GM18526 (cell line): ENCODE measurements around the gene FLOT2.
A peak's percentile ranks its signal among the peaks of the same experiment; 100 is the strongest.

ENCODE experiments used
- POLR2A ChIP-seq: IDR thresholded peaks from 3 replicates; pipeline ENCODE4 v1.6.1; 2011; ENCODE audit not compliant: insufficient read length; ENCODE audit errors: extremely low read depth

The FLOT2 gene

DNA sequence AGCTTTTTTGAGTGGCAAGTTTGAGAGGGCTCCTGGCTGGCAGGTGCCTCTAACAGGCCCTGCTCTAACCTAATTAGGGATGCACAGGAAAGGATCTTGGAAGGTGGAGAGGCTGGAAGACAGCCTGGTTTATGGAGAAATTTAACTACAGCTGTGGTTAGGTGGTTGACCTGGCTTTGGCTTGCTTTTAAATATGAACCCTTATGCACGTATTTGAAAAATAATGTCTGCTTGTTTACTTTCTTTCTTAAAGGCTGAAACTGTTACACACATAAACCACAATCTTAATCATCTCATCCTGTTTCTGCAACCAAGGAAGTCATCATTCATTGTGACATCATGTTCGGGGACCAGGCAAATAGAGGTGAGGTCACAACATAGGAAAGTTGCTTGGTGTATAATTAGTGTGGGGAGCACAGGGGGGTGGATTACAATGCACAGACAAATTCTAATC is 28.4 kb upstream of the FLOT2 start:
- no peak for TF ChIP-seq POLR2A

DNA sequence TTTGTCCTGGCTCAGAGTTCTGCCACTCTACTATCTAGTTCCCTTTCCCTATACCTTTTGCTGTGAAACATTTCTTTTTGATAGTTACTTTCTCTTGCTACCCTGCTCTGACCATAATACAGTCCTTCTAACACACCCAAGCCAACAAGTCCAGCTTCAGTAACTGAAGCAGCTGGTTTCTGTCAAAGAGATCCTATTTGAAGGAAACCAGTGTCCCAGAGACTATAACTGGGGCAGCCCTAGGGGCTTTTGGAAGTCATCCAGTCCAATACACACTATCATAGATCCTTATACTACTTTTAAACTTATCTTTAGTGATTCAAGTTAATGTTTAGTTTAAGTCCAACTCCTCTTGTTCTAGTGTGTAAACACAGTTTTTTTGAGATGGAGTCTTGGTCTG is 22.7 kb upstream of the FLOT2 start:
- no peak for TF ChIP-seq POLR2A

DNA sequence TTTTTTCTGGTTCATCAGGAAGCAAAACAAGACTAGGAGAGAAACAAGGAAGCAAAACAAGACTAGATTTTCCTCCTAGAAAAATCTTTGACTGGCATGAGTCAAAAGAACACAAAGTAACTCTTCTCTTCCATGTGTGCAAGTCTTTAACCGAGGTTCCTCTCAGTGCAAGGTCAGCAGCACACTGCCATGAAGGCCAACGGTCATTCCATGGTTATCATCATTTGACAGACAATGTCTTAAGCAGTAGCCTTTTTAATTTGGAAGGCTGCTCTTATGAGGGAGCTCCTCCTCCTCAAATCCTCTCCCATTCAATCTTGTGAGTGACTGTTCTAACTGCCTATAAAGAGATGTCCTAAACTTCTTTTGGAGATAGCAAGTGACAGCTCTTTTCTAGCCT is 20.8 kb upstream of the FLOT2 start:
- TF ChIP-seq POLR2A: no peak

DNA sequence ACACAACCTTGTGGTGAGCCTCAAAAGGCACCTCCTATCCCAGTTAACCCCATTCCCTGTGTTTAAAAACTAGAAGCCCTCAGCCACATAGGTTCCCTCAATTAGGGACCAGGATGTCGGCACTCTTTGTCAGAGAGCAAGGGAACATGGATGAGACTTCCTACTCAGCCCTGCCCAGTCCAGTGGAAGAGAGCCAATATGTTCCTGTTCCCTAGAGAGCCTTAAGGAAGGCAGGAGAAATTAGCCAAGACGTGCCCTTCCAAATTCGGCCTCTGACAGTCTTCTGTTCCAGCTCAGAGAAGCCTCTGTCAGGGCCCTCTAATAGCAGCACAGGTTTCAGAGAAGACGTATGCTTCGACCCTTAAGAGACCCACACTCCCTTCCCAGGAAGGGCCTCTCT is 19.9 kb upstream of the FLOT2 start:
- no peak for TF ChIP-seq POLR2A

DNA sequence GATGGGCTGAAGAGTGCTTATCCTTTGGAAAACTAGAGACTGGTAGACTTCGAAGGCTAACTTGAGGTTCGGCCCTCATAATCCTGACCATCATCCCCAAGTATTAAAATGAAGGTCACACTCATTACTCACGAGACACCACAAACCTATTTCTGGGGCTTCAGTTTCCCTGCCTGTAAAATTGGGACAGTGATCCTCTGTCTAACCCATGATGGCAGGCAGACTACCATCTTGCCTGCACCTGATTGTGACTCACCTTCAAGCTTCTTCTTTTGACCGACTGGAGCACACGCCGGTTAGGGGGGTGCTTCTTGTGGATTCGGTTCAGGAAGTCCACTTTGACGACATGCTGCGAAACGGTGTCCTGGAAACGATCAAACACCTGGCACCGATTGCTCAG is 19.5 kb upstream of the FLOT2 start:
- TF ChIP-seq POLR2A: no peak

DNA sequence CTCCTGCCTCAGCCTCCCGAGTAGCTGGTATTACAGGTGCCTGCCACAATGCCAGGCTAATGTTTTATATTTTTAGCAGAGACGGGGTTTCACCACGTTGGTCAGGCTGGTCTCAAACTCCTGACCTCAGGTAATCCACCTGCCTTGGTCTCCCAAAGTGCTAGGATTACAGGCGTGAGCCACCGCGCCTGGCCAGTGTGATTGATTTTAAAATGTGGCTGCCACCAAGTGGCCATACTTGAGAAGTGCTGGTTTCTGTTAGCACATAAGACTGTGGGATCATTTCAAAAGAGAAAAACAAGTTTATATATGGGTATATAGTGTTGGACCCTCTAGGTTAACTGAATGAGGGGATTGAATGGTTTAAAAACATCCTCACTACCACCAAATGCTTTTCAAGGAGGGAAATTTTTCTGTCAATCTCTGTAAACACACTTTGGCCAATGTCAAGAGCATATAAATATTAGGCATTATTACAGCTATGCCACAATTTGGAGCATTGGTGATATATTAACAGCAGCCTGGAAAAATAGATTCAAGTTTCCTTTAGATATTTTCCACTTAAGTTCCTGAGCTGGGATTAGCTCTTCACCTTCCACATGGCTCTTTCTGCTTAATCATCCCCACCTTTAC is 18.9 kb upstream of the FLOT2 start:
- TF ChIP-seq POLR2A: no peak

DNA sequence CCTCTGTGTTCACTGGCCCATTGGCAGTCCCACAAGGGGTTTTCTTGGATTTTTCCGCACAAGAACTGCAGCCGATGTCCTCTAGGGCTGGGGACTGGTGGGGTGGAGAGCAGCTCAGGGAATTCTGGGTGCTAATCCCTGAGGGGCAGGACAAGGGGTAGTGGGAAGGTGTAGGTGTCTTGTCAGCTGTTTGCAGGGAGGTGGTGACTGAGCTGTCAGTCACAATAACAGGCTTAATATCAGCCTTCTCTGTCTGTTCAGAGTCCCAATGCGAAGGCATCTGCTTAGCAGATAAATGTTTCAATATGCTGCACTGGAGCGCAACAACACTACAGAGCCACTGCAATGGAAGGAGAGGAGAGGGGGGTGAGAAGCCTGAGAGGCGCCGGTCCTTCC is 15.4 kb upstream of the FLOT2 start:
- TF ChIP-seq POLR2A: no peak

DNA sequence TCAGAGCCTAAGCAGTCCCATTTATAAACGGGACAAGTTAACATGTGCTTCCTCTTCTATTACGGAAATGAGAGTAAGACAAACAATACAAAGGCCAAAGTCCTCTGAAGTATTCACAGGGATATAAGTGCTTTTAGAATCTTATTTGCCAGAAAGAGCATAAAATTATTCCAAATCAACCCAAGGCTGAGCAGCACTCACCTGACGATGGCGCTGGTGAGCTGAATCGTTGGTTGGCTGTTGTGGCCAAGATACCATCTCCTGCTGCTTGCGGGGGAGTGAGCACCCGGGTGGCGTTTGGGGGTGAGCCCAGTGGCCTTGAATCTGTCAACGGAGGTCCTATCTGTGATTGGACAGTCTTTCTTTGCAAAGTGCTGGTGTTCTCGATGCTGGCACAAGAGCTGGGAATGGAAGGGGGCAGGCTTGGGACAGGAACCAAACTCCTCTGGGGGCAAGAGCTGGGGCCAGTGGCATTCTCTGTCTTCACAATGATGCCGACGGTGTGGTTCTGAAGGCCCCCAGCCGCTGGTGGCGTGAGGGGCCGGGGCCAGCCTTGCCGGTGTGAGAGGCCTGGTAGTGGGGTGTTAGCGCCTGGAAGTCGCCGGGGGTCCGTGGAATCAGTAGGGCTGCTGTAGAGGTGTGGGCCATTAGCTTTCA is 14.9 kb upstream of the FLOT2 start:
- no peak for TF ChIP-seq POLR2A

DNA sequence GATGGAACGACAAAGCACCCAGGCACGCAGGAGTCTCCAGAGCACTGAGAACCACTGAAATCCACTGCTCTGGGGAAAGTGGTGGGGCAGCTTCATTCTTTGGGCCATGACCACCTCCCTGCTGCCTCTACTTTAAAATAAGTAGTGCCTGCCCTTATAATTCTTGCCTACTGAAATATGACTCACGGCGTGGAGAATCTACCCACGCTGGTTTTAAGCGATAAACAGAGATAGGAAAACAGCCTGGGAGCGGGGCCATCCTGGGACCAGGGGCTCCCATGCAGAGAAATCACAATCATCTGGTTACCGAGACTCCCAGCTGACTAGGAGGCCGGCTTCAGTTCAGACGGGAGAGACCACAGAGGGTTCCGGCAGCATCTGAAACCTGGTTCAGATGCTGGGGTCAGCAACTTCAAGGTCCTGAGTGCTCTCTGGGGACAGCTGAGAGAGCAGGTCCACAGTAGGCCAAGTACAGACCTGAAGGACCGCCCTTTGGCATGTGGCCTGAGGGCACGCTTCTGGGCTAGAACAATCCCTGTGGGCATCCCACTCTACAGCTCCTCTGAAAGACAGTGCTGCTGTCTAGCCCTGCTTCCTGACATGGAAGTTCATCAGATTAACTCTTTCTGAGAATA is 14.0 kb upstream of the FLOT2 start:
- no peak for TF ChIP-seq POLR2A

DNA sequence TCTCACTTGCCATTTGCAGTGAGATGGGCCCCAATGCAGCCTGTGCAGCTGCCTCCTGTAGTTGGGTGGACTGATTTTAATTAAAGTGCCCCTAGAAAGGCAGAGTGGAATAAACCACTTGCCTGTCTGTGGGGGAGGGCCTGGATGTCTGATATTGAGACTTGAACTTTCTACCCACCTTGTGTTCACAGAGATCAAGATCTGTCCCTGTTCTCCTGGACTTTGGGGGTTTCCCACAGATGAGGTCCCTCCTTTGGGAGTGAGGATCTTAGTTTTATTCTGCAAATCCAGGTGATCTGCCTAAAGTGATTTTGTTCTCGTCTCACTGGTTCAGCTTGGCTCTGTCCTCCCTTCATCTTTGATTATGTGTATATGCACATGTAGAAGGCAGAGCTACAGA is 13.0 kb upstream of the FLOT2 start:
- no peak for TF ChIP-seq POLR2A

DNA sequence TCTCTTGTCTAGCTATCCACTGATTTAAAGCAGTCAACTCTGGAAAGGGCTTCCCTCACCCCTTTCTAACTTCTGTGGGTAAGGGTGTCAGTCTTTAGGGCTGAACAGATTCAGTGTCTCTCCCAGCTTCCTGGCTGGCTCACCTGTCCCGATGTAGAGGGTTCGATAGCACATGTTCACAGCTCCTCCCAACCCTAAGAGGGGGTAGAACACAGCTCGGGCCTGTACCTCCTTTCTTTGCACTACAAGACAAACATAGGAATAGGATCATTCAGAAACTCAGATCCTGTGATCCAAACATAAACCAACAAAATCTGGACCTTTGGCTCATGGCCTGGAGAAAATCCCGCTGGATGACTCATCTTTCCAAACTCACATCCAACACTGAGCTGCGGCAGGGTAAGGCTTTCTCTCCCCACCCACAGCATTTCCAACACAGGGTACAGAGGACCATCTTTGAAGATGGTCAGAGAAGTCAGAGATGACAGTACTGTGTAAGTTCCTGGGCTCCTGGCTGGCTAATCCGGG is 11.2 kb upstream of the FLOT2 start:
- TF ChIP-seq POLR2A: no peak

DNA sequence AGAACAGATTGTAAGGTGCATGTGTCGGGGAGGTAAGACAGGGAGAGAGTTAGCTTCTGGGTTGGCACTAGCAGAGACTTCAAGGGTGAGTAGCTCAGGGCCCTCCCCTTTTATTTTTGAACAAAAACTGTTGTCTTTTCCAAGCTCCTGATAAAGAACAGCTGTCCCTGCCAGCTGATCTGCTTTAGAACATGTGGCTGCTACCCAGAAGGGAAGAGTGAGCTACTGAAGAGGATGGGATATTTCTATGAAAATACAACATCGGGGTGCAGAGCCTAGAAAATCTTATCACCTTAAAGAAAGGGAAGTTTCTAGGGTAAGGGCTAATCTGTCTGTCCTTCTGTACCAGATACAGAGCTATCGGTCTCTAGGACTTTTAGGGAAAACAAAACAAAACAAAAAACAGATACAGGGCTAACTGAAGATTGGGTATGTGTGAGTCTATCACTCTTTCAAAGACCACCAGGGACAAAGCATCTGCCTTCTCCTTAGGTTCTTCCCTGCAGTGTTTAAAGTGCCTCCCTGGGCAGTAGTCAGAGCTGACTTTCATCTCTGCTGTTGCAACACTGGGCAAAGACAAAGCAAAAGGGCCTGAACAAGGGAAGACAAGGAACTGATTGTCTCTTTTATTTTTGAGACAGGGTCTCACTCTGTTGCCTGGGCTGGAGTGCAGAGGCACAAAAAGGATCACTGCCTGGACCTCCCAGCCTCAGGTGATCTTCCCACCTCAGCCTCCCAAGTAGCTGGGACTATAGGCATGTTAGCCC is 10.4 kb upstream of the FLOT2 start:
- no peak for TF ChIP-seq POLR2A

DNA sequence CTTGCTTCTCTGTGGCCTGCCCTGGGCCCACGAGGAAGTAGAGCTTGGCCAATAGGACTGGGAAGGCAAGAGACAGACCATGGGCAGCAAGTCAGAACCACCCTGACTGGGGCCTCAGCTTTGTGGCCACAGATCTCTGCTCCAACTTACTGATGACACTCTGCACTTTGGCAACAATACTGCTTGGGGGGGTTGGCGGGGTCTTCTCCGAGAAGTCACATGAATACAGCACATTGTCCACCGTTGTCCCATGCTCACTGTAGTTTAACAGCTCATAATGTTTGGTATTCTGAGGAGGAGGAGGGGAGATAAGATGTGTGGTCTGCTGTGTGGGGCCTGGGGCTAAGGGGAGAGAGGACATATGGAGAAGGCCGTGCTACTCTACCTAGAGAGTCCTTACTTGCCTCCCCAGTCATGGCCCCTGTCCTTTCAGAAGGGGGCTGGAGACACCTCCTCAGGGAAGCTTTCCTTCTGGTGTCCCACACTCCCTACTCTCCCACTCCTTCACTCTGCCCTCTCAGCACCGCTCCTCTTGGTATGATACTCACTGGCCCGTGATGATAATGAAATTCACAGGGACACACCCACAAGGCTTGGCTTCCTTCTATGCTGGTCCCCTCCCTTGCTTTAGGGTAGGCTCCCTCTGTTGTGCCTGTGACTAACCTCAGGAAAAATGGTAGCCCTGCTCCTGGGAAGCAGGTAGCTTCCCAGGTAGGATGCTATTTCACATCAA is 9.3 kb upstream of the FLOT2 start:
- no peak for TF ChIP-seq POLR2A

DNA sequence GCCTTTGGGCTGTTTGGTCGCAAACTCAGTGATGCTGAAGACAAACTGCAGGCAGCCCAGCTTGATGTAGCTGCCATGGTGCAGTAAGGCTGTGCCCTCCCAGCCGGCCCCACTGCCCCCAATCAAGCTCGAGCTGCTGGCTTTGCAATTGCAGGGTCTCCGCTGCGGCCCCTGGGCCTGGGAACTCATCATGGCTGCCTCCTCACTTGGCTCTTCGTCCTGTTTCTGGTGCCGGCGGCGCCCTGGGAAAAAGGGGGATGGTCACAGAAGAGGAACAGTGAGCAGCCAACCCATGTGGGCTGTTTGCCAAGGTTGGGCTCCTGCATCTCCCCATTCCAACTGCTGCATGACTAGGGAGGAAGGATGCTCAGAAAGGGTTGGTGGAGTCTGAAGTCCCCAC is 8.7 kb upstream of the FLOT2 start:
- TF ChIP-seq POLR2A: no peak

DNA sequence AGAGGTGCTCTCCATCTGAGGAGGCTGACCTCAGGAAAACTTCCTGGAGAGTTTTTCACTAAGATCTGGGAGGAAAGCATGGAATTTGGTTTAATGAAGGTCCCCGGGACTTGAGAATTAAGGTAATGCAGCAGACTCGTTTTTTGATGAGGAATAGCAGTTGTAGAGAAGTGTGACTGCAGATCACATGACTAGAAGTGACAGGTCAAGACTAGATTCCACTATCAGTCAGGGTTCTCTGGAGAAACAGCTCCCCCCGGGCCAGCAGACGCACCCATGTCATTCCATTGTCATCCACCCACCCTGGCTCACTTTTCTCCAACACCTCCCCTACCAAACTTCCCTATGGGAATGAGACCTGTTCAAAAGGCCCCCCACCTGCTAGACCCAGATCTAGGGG is 7.3 kb upstream of the FLOT2 start:
- TF ChIP-seq POLR2A: no peak

DNA sequence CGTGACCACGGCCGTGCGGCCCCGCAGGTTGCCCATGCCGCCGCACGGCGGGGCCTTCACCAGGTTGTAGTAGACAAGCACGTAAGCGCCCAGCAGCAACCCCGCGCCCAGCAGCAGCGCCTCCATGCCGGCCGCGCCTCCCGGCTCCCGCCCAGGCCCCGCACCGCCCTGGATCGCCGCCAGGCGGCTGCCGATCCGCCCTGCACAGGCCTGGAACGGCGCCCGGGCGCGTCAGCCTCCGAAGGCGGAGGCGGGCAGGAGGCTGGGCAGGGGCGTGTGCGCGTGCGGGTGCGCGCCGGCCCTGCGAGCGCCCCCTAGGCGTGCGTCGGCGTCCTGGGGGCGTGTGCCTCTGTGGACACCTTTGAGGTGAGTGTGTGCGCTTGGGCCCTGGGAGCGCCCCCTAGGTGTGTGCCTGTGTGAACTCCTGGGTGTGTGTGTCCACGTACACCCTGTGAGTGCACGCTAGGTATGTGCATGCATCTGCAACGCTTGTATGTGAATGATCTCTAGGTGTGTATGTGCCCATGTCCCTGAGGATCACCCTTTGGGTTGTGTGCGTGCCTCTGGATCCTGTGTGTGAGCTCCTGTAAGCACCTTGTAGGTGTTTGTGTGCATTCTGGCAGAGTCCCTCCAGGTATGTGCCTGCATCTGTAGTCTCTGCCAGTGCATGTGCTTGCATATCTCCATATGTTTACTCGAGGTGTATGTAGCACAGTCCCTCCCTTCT is 5.4 kb upstream of the FLOT2 start, which contains the start of gene DHRS13:
TSS of gene DHRS13 (minus strand) at position 261 of the 727 bp plus-strand sequence. CDS start at position 126, 135 bp downstream.
- TF ChIP-seq POLR2A: peak; percentile 31
